ENCODE measurements around the gene DEAF1.
"Not testable (repeated sequence)": the region's sequence is repeated elsewhere in the genome, so short reads cannot be mapped to it uniquely, and the experiment has no call there.

Gene DEAF1

GRCh38 chr11:702462-703461 lies 7.7 kb upstream of the DEAF1 start:
- in situ Hi-C loops (cut with MboI; ENCODE audit: low sequenced_read_pairs), result loop anchor here (25.0 kb wide), 1 partner anchor 140 kb away; the partner anchor contains the start of genes LMNTD2 and RASSF7

DNA sequence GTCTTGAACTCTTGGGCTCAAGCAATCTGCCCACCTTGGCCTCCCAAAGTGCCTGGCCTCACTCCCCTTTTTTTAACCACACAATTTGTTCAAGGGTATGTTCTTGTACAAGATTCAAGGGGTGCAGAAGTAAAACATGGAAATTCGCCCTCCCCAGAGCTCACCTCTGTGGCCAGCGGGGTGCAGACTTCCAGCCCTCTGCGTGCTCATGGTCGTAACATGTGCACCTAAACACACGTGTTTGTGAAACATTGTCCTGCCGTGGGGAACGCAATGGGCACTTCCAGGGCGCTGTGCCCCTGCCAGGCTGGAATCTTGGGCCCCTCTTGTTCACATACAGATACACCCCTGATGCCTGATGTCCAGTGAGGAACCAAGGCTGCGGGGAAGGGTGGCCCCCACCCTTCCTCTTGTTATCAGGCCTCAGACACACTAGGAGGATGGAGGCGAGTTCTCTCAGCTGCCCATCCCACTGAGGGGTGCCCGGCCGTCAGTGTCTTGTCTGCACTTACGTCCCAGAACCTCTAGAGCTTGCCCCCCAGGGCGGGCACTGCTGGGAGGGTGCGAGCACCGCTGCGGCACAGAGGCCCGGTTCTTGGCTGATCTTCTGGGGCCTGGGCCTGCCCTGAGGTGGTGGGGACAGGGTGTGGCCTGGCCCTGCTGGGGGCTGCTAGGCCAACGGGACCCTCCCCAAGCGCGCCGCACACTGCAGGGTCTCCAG lies 6.9 kb upstream of the DEAF1 start:
- in situ Hi-C loops (cut with MboI; ENCODE audit: low sequenced_read_pairs), result loop anchor here (25.0 kb wide), 1 partner anchor 140 kb away; the partner anchor contains the start of genes LMNTD2 and RASSF7

GRCh38 chr11:699753-700152 lies 4.7 kb upstream of the DEAF1 start:
- in situ Hi-C loops (cut with MboI; ENCODE audit: low sequenced_read_pairs), result loop anchor here (25.0 kb wide), 1 partner anchor 137 kb away; the partner anchor contains the start of genes LMNTD2 and RASSF7

DNA sequence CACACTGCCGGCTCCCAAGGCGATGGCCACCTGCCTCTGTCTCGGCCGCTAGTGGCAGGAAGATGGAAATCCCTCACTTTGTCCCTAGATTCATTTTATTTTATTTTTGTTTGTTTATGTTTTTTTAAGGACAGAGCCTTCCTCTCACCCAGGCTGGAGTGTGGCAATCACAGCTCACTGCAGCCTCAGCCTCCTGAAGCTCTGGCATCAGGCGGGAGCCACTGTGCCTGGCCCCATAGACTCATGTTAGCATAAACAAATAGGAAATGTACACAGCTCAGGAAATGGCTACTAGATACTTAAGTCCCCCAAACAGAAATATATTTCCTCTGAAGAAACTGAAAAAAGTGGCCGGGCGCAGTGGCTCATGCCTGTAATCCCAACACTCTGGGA lies 4.1 kb upstream of the DEAF1 start:
- in situ Hi-C loops (cut with MboI; ENCODE audit: low sequenced_read_pairs), result no loop called here

DNA sequence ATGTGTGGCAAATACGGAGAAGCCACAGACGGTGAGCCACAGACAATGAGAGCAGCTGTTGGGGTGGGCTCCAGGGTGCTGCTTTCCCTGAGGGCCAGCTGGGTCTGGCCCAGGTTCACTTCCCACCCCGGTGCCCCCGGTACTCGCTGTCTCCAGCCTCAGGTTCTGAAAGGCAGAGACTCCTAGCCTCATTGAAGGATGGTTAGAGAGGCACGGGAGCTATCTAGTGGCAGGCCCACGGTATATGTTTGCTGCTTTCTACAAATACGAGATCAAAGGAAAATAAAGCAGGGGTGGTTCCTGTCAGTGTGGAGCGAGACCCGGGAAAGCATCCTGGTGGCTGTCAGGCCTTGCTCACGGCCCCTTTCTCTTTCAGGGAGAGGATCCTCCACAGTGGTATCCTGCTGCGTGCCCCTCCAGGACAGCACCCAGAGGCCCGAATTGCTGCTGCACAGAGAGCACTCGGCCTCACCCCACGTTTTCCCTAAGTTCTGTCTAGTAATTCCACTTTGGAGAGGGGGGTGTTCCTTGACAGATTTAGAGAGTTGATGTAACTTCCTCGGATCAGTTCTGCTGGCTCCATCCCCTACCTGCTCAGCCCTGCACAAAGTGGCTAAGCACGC lies 3.6 kb upstream of the DEAF1 start:
- in situ Hi-C loops (cut with MboI; ENCODE audit: low sequenced_read_pairs), result no loop called here

DNA sequence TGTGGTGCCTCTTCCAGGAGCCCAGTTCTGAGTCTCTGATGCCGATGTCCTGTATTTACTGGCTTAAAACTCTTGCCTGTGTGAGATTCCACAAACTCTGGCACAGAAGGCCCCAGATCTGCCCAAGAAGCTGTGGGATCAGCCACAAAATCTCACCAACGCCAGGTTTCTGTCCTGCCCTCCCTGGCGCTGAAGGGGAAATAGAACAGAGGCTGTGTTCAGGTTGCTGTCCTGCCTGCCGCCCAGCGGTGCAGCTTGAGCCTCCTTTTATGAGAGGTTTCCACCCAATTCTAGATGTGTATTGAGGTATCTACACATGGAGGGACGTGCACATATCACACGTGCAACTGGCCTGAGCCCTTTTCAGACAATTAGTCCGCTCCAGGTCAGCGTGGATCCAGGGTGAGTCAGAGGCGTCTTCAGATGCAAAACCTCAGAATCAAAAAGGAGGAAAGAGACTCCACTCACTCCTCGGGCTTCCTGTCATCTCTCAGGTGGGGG lies 2.8 kb upstream of the DEAF1 start:
- in situ Hi-C loops (cut with MboI; ENCODE audit: low sequenced_read_pairs), result no loop called here

- in situ Hi-C loops (cut with MboI; ENCODE audit: low sequenced_read_pairs), result no loop called here
These were observed 2.0 kb upstream of the DEAF1 start for GRCh38 chr11:696955-697491.

- in situ Hi-C loops (cut with MboI; ENCODE audit: low sequenced_read_pairs), result no loop called here
These were observed 671 bp upstream of the DEAF1 start, which contains the start of gene TMEM80 for GRCh38 chr11:695538-696248. Gene TMEM80 (plus strand): TSS chr11:695816. CDS start chr11:695828, 12 bp downstream.

GRCh38 chr11:695288-695537 lies 191 bp upstream of the DEAF1 start:
- in situ Hi-C loops (cut with MboI; ENCODE audit: low sequenced_read_pairs), result no loop called here

- in situ Hi-C loops (cut with MboI; ENCODE audit: low sequenced_read_pairs), result no loop called here
These were observed 997 bp downstream of the DEAF1 start for GRCh38 chr11:693887-694562.

DNA sequence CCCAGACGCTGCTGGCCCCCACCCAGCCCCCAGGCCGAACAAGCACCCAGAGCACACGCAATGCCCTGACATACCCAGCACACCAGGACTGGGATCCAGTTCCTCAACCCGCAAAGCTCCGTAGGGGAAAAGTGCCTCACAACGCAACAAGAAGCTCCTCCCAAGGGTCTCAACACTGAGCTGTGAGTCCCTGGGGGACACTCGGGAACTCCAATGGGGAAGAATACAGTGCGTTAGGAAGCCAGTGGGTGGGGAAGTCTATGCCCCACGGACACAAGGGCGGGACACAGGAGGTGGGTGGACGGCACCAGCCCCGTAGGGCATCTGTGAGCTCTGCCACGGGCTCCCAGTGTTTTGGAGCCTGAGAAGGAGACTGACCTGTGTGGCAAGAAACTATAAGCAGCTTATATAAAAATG lies 1.6 kb downstream of the DEAF1 start:
- in situ Hi-C loops (cut with MboI; ENCODE audit: low sequenced_read_pairs), result no loop called here

DNA sequence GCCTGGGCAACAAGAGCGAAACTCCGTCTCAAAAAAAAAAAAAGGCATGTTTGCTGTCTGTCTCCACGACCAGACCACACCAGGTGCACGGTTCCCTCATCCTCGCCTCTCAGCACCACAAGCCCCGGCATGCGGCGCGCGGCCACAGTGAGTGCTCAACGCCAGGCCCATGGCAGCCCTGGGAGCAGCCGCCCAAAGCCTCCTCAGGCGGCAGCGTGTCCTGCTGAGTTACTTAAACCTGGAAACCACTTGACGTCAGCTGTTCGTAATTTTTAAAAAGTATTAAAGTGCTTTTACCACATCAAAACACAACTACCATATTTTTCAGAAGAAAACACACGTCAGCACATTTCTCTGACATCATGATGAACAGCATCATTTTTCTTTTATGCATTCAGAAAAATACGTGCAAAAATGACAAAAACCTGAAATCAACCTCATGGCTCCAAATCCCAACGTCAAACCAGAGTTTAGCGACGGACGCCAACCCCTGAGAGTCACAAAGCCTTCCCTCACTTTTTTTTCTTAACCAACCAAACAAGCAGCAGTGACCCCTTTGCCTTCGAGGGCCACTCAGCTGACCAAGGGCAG lies 2.1 kb downstream of the DEAF1 start:
- in situ Hi-C loops (cut with MboI; ENCODE audit: low sequenced_read_pairs), result no loop called here

DNA sequence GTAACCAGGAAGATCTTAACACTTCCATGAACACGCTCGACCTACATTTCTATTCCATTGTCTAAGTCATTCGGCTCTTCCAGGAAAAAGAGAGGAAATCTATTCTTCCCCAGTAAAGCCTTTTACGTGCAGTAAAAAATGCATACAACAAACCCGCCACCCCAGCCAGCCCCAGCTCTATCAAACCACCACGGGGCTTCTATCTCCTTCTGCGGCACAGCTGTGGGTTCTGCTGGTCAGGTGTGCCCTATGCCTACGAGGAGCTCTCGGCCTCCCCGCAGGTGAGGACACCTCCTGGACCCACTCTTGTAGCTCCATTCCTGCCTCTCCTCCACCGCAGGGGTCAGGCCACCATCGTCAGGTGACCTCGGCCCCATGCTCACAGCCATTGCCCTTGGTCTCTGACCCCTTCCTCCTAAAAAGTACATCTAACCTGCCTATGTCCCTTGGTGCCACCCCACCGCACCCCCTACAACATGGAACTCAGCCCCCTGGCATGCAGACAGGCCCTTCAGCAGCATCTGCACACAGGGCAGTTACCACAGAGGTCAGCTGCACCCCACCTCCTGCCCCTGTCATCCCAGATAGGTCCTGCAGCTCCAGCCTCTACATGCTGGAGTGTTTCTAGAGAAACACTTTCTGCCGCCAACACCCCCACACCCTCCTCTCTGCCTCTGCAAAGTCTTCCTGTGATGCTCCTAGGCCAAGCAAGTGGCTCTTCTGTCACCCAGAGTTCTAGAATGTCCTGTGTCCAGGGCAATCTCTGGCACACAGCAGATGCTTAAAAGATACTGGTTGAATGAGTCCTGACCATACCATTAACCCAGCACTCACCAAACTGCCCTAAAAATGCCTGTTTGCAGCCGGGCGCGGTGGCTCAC lies 3.1 kb downstream of the DEAF1 start:
- in situ Hi-C loops (cut with MboI; ENCODE audit: low sequenced_read_pairs), result no loop called here

DNA sequence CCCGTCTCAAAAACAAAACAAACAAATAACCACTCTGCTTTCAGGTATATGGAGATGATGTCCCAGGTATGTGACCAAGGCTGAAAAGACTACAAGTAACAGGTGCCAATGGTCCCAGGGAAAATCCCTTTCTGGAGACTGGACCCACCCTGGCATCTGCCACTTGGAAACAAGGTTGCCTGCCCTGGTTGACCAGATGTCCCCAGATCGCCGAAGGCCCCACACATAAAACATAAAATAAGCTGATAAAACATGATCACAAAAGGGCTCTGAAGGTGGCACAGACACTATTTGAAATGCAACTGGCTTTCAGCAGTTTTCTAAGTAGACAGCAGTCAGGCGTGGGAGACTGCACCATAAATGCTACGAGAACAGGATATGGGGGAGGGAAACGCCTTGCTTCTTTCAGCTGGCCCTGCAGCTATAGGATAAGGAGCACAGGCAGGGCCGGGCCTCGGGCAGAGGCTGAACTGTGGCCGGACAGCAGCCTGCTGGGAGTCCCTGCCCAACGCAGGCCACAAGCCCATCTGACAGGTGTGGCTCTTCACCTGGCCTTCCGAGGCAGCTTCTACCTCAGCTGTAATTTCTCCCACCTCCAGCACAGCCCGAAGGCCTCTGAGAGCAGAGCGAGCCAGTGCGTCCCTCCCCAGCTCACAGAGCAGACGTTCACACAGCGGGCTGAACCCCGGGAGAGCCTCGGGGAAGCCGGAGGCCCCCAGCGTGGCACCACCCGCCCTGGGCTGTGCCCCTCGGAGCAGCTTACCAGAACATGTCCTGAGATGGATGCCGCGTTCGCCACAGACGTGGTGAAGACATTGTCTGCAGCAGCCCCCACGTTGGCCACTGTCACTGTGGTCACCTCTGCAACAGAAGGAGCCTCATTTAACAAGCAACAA lies 4.0 kb downstream of the DEAF1 start:
- in situ Hi-C loops (cut with MboI; ENCODE audit: low sequenced_read_pairs), result no loop called here

DNA sequence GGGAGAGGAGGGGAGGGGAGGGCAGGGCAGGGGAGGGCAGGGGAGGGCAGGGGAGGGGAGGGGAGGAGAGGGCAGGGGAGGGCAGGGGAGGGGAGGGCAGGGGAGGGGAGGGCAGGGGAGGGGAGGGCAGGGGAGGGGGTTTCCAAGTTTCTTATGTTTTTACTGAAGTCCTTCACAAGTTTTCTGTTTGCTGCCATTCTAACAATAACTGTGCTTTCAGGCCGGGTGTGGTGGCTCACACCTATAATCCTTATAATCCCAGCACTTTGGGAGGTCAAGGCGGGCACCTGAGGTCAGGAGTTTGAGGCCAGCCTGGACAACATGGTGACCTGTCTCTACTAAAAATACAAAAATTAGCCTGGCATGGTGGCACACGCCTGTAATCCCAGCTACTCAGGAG lies 4.8 kb downstream of the DEAF1 start:
- in situ Hi-C loops (cut with MboI; ENCODE audit: low sequenced_read_pairs), result not testable (repeated sequence)

DNA sequence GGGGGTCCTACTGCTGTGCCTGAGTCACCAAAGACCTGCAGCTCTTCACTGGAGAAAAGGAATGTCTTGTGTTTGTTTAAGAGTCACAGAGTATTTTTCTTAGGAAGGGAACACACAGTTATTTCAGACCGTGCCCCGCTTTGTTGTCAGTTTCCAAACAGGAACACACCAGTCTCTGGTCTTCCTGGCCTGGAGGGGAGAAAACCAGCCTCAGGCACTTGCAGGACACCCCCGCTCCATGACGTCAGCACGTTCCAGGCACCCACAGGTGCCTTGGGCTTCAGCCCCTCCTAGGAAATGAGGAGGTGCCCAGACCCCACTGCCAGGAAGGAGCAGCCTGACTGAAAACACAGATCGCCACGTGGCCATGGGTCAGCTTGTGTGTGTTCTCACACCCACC lies 5.4 kb downstream of the DEAF1 start:
- in situ Hi-C loops (cut with MboI; ENCODE audit: low sequenced_read_pairs), result no loop called here

DNA sequence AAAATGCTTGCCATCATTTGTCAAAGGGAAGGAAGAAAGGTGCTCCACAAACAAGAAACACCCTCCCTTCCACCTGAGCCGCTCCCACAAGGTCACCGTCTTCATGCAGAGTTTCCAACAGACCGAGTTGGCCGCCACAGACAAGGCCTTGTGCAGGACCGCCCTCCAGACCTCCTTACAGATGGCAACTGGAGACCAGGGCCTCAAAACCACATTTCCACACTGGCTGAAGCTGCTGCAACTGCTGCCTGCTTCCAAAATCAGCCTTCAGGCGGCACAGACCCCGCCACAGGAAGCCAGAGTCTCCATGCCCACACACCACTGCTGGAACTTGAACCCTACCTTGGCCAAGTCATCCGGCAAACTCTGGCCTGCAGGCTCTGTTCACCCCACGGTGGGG lies 6.3 kb downstream of the DEAF1 start:
- in situ Hi-C loops (cut with MboI; ENCODE audit: low sequenced_read_pairs), result no loop called here
